WTC11 (cell line): ENCODE results near the gene PSEN2. TPM values are rescaled to one million over a fixed set of nuclear protein-coding genes. Genes with fewer than 3 reads are reported as not detected.

Source experiments
- ATAC-seq: fragments of 200-7000 bp; cut with Tn5 transposase; 2 replicates; pipeline ENCODE4 v1.10.0; 2021; ENCODE audit warnings: mild to moderate bottlenecking, moderate library complexity
- CTCF ChIA-PET: fragments of 300-600 bp; sonication (Branson Sonifier 250); formaldehyde crosslinking; loops from one replicate; lab custom pipeline; 2021; ENCODE audit warnings: antibody characterized with exemption; lab: Charles Lee
- POLR2A ChIA-PET: fragments of 350-600 bp; sonication (Branson Sonifier 250); formaldehyde crosslinking; loops from one replicate; lab custom pipeline; 2021; ENCODE audit warnings: antibody characterized with exemption; lab: Charles Lee
- DNase-seq: peaks from one replicate; pipeline ENCODE4 v3.0.0; 2021; ENCODE audit warnings: low spot score
- H3K27ac Mint-ChIP-seq: 2 replicates; pipeline ENCODE4 v1.8.0; 2021; ENCODE audit warnings: mixed read lengths
- H3K27me3 Mint-ChIP-seq: 2 replicates; pipeline ENCODE4 v1.8.0; 2021; ENCODE audit warnings: low read depth, mild to moderate bottlenecking, moderate library complexity, mixed read lengths
- H3K36me3 Mint-ChIP-seq: 2 replicates; pipeline ENCODE4 v1.8.0; 2021; ENCODE audit warnings: mixed read lengths
- H3K4me1 Mint-ChIP-seq: 2 replicates; pipeline ENCODE4 v1.8.0; 2022; ENCODE audit warnings: mixed read lengths
- H3K4me3 Mint-ChIP-seq: 2 replicates; pipeline ENCODE4 v1.8.0; 2021; ENCODE audit warnings: mild to moderate bottlenecking, moderate library complexity, mixed read lengths
- H3K9me3 Mint-ChIP-seq: 2 replicates; pipeline ENCODE4 v1.8.0; 2021; ENCODE audit warnings: mixed read lengths
- CBFB ChIP-seq: sonication (generic); formaldehyde crosslinking; IDR thresholded peaks from 2 replicates; pipeline ENCODE4 v1.8.1; 2022; ENCODE audit warnings: mild to moderate bottlenecking, low read depth, missing genetic modification reagents
- CREM ChIP-seq: sonication (generic); formaldehyde crosslinking; IDR thresholded peaks from 2 replicates; pipeline ENCODE4 v1.8.1; 2022; ENCODE audit warnings: mild to moderate bottlenecking, missing genetic modification reagents, moderate library complexity
- IRF2 ChIP-seq: sonication (generic); formaldehyde crosslinking; IDR thresholded peaks from 2 replicates; pipeline ENCODE4 v1.8.0; 2022; ENCODE audit warnings: low read depth, missing genetic modification reagents, borderline replicate concordance
- JUN ChIP-seq: sonication (generic); formaldehyde crosslinking; IDR thresholded peaks from 2 replicates; pipeline ENCODE4 v1.8.0; 2023; ENCODE audit warnings: mild to moderate bottlenecking, missing genetic modification reagents
- NR2C2 ChIP-seq: sonication (generic); formaldehyde crosslinking; IDR thresholded peaks from 2 replicates; pipeline ENCODE4 v1.8.0; 2022; ENCODE audit warnings: mild to moderate bottlenecking, missing genetic modification reagents
- SMAD4 ChIP-seq: sonication (generic); formaldehyde crosslinking; IDR thresholded peaks from 2 replicates; pipeline ENCODE4 v1.8.0; 2022; ENCODE audit warnings: mild to moderate bottlenecking, missing genetic modification reagents
- TCF7 ChIP-seq: sonication (generic); formaldehyde crosslinking; IDR thresholded peaks from 2 replicates; pipeline ENCODE4 v1.8.0; 2022; ENCODE audit warnings: mild to moderate bottlenecking, low read depth, missing genetic modification reagents, moderate library complexity
- TEAD1 ChIP-seq: sonication (generic); formaldehyde crosslinking; IDR thresholded peaks from 2 replicates; pipeline ENCODE4 v1.8.0; 2022; ENCODE audit warnings: mild to moderate bottlenecking, missing genetic modification reagents
- ZNF423 ChIP-seq: fragments of 250-450 bp; sonication (Bioruptor Pico); IDR thresholded peaks from 2 replicates; pipeline ENCODE4 v2.1.2; 2022; ENCODE audit warnings: mild to moderate bottlenecking, moderate library complexity
- total RNA-seq: library from RNA; stranded (reverse); gene quantifications from 3 replicates; pipeline ENCODE4 v1.2.3, GENCODE V29; 2021
- TF ChIP-seq, protein P1 (sequence below): sonication (generic); formaldehyde crosslinking; IDR thresholded peaks from 2 replicates; pipeline ENCODE4 v1.8.1; 2023; ENCODE audit warnings: mild to moderate bottlenecking, missing genetic modification reagents
- TF ChIP-seq, protein P2 (sequence below): sonication (generic); formaldehyde crosslinking; IDR thresholded peaks from 2 replicates; pipeline ENCODE4 v1.8.0; 2023; ENCODE audit warnings: mild to moderate bottlenecking, missing genetic modification reagents
- TF ChIP-seq, protein P3 (sequence below): sonication (generic); formaldehyde crosslinking; IDR thresholded peaks from 2 replicates; pipeline ENCODE4 v1.8.1; 2023; ENCODE audit warnings: mild to moderate bottlenecking, missing genetic modification reagents, borderline replicate concordance
- TF ChIP-seq, protein P4 (sequence below): sonication (generic); formaldehyde crosslinking; IDR thresholded peaks from 2 replicates; pipeline ENCODE4 v1.8.1; 2023; ENCODE audit warnings: mild to moderate bottlenecking, moderate library complexity, missing genetic modification reagents
- TF ChIP-seq, protein P5 (sequence below): sonication (generic); formaldehyde crosslinking; IDR thresholded peaks from 2 replicates; pipeline ENCODE4 v1.8.1; 2022; ENCODE audit warnings: mild to moderate bottlenecking, missing genetic modification reagents, moderate library complexity, borderline replicate concordance

Gene PSEN2
- total RNA-seq, 1 experiment from 2014 or later = 18.4 TPM

DNA sequence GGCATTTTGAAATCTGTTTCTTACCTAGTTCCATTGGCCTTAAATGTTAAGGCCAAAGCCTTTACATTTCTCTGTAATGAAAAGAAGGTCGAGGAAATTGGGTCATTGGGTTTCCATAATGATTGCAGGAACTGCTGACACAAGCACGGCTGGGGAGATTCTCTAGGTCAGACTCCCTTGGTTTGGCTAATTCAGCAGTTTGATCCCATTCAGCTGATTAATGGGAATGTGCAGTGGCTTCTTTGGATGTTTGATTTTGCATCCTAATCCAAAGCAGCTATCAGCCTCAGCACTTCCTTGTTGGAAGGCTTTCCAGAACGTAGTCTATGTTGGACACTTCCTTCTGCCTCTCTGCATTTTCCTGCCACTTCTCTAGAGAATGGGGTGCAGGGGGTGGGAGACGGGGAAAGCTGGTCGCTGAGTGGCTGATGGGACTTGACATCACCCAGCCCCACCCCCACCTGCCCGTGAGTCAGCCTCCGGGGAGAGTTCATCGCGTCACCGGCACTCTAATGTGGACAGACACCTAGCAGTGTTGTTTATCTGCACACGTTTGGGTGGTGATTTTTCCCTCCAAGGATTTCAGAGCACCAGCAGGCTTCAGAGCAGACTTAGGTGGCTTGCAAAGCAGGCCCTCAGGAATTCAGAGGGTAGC is 5.4 kb downstream of the PSEN2 start:
- H3K4me1 Mint-ChIP-seq = peaks cover 40% of the 10 kb centered on the region
- ATAC-seq = peak; percentile 67
- TF ChIP-seq ZNF423 (CRISPR knock-in tag) = no peak
- TF ChIP-seq, all 79 proteins: peak for 0
- DNase-seq = peak; percentile 27
- ChIA-PET CTCF (interaction anchor here (0.6 to 1.2 kb wide), 4 partner anchors 28 to 250 kb away, joined by 3 to 4 read pairs (median 4); no protein-coding TSS in a partner anchor), POLR2A (no interaction called here)
- no peak overlapping the region for H3K4me3 Mint-ChIP-seq
- H3K27ac Mint-ChIP-seq = no peak overlapping the region
- H3K9me3 Mint-ChIP-seq = no peaks in the 10 kb centered on the region
- peaks cover 10% of the 10 kb centered on the region for H3K27me3 Mint-ChIP-seq
- H3K36me3 Mint-ChIP-seq = peaks cover 16% of the 10 kb centered on the region

DNA sequence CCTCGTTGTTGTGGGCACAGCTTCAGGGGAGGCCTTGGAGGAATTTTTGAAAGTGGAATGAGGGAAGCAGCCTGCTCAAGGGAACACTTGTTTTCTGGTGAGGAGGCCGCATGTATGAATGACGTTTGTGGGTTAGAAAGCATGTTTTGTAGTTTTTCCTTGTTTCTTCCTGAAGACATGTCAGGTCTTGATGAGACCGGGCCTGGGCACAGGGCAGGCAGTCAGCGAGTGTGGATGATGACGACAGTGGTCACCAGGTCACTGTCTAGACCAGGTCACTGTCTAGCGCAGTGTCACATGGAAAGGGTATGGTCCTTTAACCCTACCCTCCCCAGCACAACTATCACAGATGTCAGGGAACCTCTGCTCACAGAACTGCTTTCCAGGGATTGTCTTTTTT is 7.3 kb downstream of the PSEN2 start:
- H3K36me3 Mint-ChIP-seq = peaks cover 29% of the 10 kb centered on the region
- H3K4me3 Mint-ChIP-seq = no peak overlapping the region
- no peaks in the 10 kb centered on the region for H3K9me3 Mint-ChIP-seq
- H3K27me3 Mint-ChIP-seq = no peaks in the 10 kb centered on the region
- ChIA-PET POLR2A (no interaction called here), CTCF (no interaction called here)
- no peak overlapping the region for H3K27ac Mint-ChIP-seq
- no peak for DNase-seq
- peaks cover 25% of the 10 kb centered on the region for H3K4me1 Mint-ChIP-seq
- TF ChIP-seq CREM (CRISPR knock-in tag) = no peak
- no peak for ATAC-seq

GRCh38 chr1:226880372-226881287 is 10.2 kb downstream of the PSEN2 start:
- ChIA-PET CTCF (no interaction called here), POLR2A (no interaction called here)

DNA sequence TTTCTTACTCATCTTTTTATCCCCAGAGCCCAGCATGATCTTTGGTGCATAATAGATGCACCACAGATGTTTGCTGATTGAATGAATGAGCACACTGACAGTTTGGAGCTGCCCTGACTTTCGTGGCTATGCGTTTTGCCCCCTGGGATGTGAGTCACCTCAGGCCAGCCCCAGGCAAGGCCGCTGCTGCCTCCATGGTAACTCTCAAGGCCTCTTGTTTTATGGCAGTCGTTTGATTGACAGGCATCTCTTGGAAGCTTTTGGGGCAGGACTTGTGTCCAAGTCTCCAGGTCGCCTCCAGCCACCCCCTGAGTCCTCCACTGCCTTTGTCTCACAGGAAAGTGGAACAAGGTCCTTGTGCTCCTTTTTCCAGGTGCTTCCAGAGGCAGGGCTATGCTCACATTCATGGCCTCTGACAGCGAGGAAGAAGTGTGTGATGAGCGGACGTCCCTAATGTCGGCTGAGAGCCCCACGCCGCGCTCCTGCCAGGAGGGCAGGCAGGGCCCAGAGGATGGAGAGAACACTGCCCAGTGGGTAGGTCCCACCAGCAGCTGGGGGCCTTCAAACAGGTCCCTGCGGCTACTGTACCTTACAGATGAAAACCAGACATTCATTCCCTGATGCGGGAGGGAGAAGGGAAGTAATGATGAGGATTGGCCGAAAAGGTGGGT is 11.2 kb downstream of the PSEN2 start:
- no peaks in the 10 kb centered on the region for H3K27me3 Mint-ChIP-seq
- H3K4me1 Mint-ChIP-seq = no peaks in the 10 kb centered on the region
- peaks cover 38% of the 10 kb centered on the region for H3K36me3 Mint-ChIP-seq
- ChIA-PET CTCF (no interaction called here), POLR2A (no interaction called here)
- H3K9me3 Mint-ChIP-seq = no peaks in the 10 kb centered on the region
- ATAC-seq (no peak), DNase-seq (no peak)
- H3K4me3 Mint-ChIP-seq = no peak overlapping the region
- H3K27ac Mint-ChIP-seq = no peak overlapping the region
- TF ChIP-seq, protein P1, sequence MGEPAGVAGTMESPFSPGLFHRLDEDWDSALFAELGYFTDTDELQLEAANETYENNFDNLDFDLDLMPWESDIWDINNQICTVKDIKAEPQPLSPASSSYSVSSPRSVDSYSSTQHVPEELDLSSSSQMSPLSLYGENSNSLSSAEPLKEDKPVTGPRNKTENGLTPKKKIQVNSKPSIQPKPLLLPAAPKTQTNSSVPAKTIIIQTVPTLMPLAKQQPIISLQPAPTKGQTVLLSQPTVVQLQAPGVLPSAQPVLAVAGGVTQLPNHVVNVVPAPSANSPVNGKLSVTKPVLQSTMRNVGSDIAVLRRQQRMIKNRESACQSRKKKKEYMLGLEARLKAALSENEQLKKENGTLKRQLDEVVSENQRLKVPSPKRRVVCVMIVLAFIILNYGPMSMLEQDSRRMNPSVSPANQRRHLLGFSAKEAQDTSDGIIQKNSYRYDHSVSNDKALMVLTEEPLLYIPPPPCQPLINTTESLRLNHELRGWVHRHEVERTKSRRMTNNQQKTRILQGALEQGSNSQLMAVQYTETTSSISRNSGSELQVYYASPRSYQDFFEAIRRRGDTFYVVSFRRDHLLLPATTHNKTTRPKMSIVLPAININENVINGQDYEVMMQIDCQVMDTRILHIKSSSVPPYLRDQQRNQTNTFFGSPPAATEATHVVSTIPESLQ = no peak
- TF ChIP-seq CBFB (CRISPR knock-in tag) = no peak
- no peak for TF ChIP-seq TCF7 (CRISPR knock-in tag)
- no peak for TF ChIP-seq CREM (CRISPR knock-in tag)
- TF ChIP-seq, protein P2, sequence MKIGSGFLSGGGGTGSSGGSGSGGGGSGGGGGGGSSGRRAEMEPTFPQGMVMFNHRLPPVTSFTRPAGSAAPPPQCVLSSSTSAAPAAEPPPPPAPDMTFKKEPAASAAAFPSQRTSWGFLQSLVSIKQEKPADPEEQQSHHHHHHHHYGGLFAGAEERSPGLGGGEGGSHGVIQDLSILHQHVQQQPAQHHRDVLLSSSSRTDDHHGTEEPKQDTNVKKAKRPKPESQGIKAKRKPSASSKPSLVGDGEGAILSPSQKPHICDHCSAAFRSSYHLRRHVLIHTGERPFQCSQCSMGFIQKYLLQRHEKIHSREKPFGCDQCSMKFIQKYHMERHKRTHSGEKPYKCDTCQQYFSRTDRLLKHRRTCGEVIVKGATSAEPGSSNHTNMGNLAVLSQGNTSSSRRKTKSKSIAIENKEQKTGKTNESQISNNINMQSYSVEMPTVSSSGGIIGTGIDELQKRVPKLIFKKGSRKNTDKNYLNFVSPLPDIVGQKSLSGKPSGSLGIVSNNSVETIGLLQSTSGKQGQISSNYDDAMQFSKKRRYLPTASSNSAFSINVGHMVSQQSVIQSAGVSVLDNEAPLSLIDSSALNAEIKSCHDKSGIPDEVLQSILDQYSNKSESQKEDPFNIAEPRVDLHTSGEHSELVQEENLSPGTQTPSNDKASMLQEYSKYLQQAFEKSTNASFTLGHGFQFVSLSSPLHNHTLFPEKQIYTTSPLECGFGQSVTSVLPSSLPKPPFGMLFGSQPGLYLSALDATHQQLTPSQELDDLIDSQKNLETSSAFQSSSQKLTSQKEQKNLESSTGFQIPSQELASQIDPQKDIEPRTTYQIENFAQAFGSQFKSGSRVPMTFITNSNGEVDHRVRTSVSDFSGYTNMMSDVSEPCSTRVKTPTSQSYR = no peak
- TF ChIP-seq TEAD1 (CRISPR knock-in tag) = no peak
- TF ChIP-seq, protein P3, sequence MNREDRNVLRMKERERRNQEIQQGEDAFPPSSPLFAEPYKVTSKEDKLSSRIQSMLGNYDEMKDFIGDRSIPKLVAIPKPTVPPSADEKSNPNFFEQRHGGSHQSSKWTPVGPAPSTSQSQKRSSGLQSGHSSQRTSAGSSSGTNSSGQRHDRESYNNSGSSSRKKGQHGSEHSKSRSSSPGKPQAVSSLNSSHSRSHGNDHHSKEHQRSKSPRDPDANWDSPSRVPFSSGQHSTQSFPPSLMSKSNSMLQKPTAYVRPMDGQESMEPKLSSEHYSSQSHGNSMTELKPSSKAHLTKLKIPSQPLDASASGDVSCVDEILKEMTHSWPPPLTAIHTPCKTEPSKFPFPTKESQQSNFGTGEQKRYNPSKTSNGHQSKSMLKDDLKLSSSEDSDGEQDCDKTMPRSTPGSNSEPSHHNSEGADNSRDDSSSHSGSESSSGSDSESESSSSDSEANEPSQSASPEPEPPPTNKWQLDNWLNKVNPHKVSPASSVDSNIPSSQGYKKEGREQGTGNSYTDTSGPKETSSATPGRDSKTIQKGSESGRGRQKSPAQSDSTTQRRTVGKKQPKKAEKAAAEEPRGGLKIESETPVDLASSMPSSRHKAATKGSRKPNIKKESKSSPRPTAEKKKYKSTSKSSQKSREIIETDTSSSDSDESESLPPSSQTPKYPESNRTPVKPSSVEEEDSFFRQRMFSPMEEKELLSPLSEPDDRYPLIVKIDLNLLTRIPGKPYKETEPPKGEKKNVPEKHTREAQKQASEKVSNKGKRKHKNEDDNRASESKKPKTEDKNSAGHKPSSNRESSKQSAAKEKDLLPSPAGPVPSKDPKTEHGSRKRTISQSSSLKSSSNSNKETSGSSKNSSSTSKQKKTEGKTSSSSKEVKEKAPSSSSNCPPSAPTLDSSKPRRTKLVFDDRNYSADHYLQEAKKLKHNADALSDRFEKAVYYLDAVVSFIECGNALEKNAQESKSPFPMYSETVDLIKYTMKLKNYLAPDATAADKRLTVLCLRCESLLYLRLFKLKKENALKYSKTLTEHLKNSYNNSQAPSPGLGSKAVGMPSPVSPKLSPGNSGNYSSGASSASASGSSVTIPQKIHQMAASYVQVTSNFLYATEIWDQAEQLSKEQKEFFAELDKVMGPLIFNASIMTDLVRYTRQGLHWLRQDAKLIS (CRISPR knock-in tag) = no peak

More at GRCh38 chr1:226880372-226881287, 10.2 kb downstream of the PSEN2 start:
- no peaks in the 10 kb centered on the region for H3K27me3 Mint-ChIP-seq
- H3K4me1 Mint-ChIP-seq = peaks cover 4% of the 10 kb centered on the region
- ATAC-seq = no peak
- TF ChIP-seq, protein P4, sequence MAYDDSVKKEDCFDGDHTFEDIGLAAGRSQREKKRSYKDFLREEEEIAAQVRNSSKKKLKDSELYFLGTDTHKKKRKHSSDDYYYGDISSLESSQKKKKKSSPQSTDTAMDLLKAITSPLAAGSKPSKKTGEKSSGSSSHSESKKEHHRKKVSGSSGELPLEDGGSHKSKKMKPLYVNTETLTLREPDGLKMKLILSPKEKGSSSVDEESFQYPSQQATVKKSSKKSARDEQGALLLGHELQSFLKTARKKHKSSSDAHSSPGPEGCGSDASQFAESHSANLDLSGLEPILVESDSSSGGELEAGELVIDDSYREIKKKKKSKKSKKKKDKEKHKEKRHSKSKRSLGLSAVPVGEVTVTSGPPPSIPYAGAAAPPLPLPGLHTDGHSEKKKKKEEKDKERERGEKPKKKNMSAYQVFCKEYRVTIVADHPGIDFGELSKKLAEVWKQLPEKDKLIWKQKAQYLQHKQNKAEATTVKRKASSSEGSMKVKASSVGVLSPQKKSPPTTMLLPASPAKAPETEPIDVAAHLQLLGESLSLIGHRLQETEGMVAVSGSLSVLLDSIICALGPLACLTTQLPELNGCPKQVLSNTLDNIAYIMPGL (CRISPR knock-in tag) = no peak
- 0 out of 2 replicates have a peak, but pooled peaks have one; percentile 29 for TF ChIP-seq JUN (CRISPR knock-in tag)
- TF ChIP-seq NR2C2 (CRISPR knock-in tag) = no peak
- TF ChIP-seq IRF2 (CRISPR knock-in tag) = no peak
- TF ChIP-seq TCF7 (CRISPR knock-in tag) = no peak
- TF ChIP-seq SMAD4 = 0 out of 2 replicates have a peak, but pooled peaks have one; percentile 41
- TF ChIP-seq, protein P5, sequence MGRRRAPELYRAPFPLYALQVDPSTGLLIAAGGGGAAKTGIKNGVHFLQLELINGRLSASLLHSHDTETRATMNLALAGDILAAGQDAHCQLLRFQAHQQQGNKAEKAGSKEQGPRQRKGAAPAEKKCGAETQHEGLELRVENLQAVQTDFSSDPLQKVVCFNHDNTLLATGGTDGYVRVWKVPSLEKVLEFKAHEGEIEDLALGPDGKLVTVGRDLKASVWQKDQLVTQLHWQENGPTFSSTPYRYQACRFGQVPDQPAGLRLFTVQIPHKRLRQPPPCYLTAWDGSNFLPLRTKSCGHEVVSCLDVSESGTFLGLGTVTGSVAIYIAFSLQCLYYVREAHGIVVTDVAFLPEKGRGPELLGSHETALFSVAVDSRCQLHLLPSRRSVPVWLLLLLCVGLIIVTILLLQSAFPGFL (CRISPR knock-in tag) = no peak
- H3K36me3 Mint-ChIP-seq = peaks cover 36% of the 10 kb centered on the region
- H3K27ac Mint-ChIP-seq = no peak overlapping the region
- DNase-seq = no peak
- H3K4me3 Mint-ChIP-seq = no peak overlapping the region
- H3K9me3 Mint-ChIP-seq = no peaks in the 10 kb centered on the region
